Stimulated activated CD4-positive, alpha-beta T cell treated with anti-CD3 and anti-CD28 coated beads, Interleukin-1b, Interleukin-23, amount 100 ng/mL, for 4 hours (primary cell): Measurements from ENCODE around the gene ZSWIM3.
"Not testable (repeated sequence)": the region's sequence is repeated elsewhere in the genome, so short reads cannot be mapped to it uniquely, and the experiment has no call there.

ENCODE experiments used
- DNase-seq, 2 donors: peaks; one replicate each; pipeline ENCODE4 v3.0.0-alpha.2; 2020; ENCODE audit warnings: low read depth in 2 of 2

The ZSWIM3 gene

GRCh38 chr20:45890985-45891983 lies 33.9 kb downstream of the ZSWIM3 start, which contains the start of the genes CTSA and NEURL2:
CTSA (plus strand) TSS chr20:45891335; CDS start chr20:45891569, 234 bp downstream.
NEURL2 (minus strand) TSS chr20:45891208; CDS start chr20:45890991, 217 bp downstream.
- peak; percentile 82 to 83 for DNase-seq

GRCh38 chr20:45892049-45892825 lies 34.8 kb downstream of the ZSWIM3 start:
- no peak for DNase-seq

GRCh38 chr20:45892828-45893500 lies 35.5 kb downstream of the ZSWIM3 start:
- no peak for DNase-seq

- no peak for DNase-seq
Observed at GRCh38 chr20:45893831-45894230, 36.4 kb downstream of the ZSWIM3 start.

GRCh38 chr20:45894797-45895196 lies 37.4 kb downstream of the ZSWIM3 start:
- DNase-seq: no peak

- no peak for DNase-seq
Observed at GRCh38 chr20:45896641-45897161, 39.3 kb downstream of the ZSWIM3 start.

GRCh38 chr20:45897289-45897688 lies 39.9 kb downstream of the ZSWIM3 start:
- DNase-seq: no peak

- no peak for DNase-seq
Observed at GRCh38 chr20:45897692-45898091, 40.3 kb downstream of the ZSWIM3 start.

- no peak for DNase-seq
Observed at GRCh38 chr20:45898285-45898684, 40.9 kb downstream of the ZSWIM3 start.

GRCh38 chr20:45899046-45899835 lies 41.8 kb downstream of the ZSWIM3 start:
- no peak for DNase-seq

GRCh38 chr20:45901332-45901731 lies 43.9 kb downstream of the ZSWIM3 start:
- DNase-seq: not testable (repeated sequence)

GRCh38 chr20:45902199-45902701 lies 44.8 kb downstream of the ZSWIM3 start:
- no peak for DNase-seq

GRCh38 chr20:45904583-45905504 lies 47.4 kb downstream of the ZSWIM3 start:
- no peak for DNase-seq

GRCh38 chr20:45905505-45906079 lies 48.2 kb downstream of the ZSWIM3 start:
- no peak for DNase-seq

GRCh38 chr20:45907219-45907948 lies 50.0 kb downstream of the ZSWIM3 start:
- no peak for DNase-seq

GRCh38 chr20:45908084-45908483 lies 50.7 kb downstream of the ZSWIM3 start:
- DNase-seq: no peak

- DNase-seq: no peak
Observed at GRCh38 chr20:45909336-45909808, 52.0 kb downstream of the ZSWIM3 start.
